HepG2 (cell line): ENCODE measurements around the gene MTO1. TPM values are rescaled to one million over a fixed set of nuclear protein-coding genes. Genes with fewer than 3 reads are reported as not detected.

Experiments used
- ARHGAP35 ChIP-seq: sonication (generic); formaldehyde crosslinking; IDR thresholded peaks from 2 replicates; pipeline ENCODE4 v1.9.0; 2022; ENCODE audit warnings: mild to moderate bottlenecking, inconsistent platforms, moderate library complexity, missing genetic modification reagents, borderline replicate concordance
- ATF5 ChIP-seq: sonication (generic); formaldehyde crosslinking; IDR thresholded peaks from 2 replicates; pipeline ENCODE4 v1.4.0; 2020; ENCODE audit warnings: mild to moderate bottlenecking, low read depth, missing genetic modification reagents
- CBX1 ChIP-seq: IDR thresholded peaks from one replicate; pipeline ENCODE4 v1.6.1; 2016; ENCODE audit warnings: antibody characterized with exemption, low read depth
- IRX3 ChIP-seq: sonication (generic); formaldehyde crosslinking; IDR thresholded peaks from 2 replicates; pipeline ENCODE4 v1.8.1; 2023; ENCODE audit warnings: mild to moderate bottlenecking, low read depth, missing genetic modification reagents, borderline replicate concordance
- KMT2B ChIP-seq: IDR thresholded peaks from 2 replicates; pipeline ENCODE4 v1.6.1; 2016; ENCODE audit warnings: missing genetic modification reagents, missing compliant biosample characterization
- NCOA1 ChIP-seq: sonication (generic); formaldehyde crosslinking; IDR thresholded peaks from 2 replicates; pipeline ENCODE4 v1.9.0; 2021; ENCODE audit warnings: missing genetic modification reagents
- PRDM15 ChIP-seq: sonication (generic); formaldehyde crosslinking; IDR thresholded peaks from 2 replicates; pipeline ENCODE4 v1.4.0; 2020; ENCODE audit warnings: missing genetic modification reagents
- RELA ChIP-seq: sonication (generic); formaldehyde crosslinking; IDR thresholded peaks from 2 replicates; pipeline ENCODE4 v1.4.0; 2020; ENCODE audit warnings: missing genetic modification reagents
- SP1 ChIP-seq, 2 experiments: fragments of 450-650 bp in 1 of 2; sonication (generic) in 1 of 2; formaldehyde crosslinking in 1 of 2; IDR thresholded peaks; 2 replicates each; pipeline versions ENCODE4 v1.4.0 to v1.6.1; 2016 to 2020; ENCODE audit warnings: missing genetic modification reagents in 1 of 2
- ZKSCAN5 ChIP-seq: sonication (generic); formaldehyde crosslinking; IDR thresholded peaks from 2 replicates; pipeline ENCODE4 v1.5.1; 2020; ENCODE audit warnings: mild to moderate bottlenecking, missing genetic modification reagents
- ZNF484 ChIP-seq: sonication (generic); formaldehyde crosslinking; IDR thresholded peaks from 2 replicates; pipeline ENCODE4 v1.5.1; 2020; ENCODE audit warnings: mild to moderate bottlenecking, low read depth, missing genetic modification reagents, borderline replicate concordance
- ZNF597 ChIP-seq: sonication (generic); formaldehyde crosslinking; IDR thresholded peaks from 2 replicates; pipeline ENCODE4 v1.5.0; 2020; ENCODE audit warnings: missing genetic modification reagents
- ZSCAN9 ChIP-seq: IDR thresholded peaks from 2 replicates; pipeline ENCODE4 v1.6.1; 2016; ENCODE audit warnings: borderline replicate concordance
- polyA plus RNA-seq, 8 experiments: library from polyadenylated mRNA; depleted of rRNA in 3 of 8; stranded (reverse) in 7 of 8; unstranded in 1 of 8; fragments of >200 nt; fragmentation: Illumina TruSeq in 4 of 8; extraction: Trizol in 4 of 8; gene quantifications; 2 replicates each; pipeline versions ENCODE4 v1.2.1 to v1.2.3, GENCODE V29; 2011 to 2016; ENCODE audit warnings: low read depth in 4 of 8, missing spikeins in 1 of 8, mixed read lengths in 1 of 8; ENCODE audit not compliant: insufficient read depth in 1 of 8
- total RNA-seq, 5 experiments: library from RNA; depleted of rRNA; stranded (reverse); fragments of >200 nt; fragmentation: Illumina TruSeq; extraction: Trizol; gene quantifications; 2 replicates each; pipeline ENCODE4 v1.2.3, GENCODE V29; 2016; ENCODE audit warnings: low read depth in 1 of 5
- TF ChIP-seq, protein P1 (sequence below): sonication (generic); formaldehyde crosslinking; IDR thresholded peaks from 2 replicates; pipeline ENCODE4 v1.5.0; 2020; ENCODE audit warnings: missing genetic modification reagents

MTO1 gene
- total and polyA plus RNA-seq, 2 of the 13 experiments (the other 11 are each of a cell fraction or from before 2014, with no cell fraction given): 21.1 to 45.3 TPM

DNA sequence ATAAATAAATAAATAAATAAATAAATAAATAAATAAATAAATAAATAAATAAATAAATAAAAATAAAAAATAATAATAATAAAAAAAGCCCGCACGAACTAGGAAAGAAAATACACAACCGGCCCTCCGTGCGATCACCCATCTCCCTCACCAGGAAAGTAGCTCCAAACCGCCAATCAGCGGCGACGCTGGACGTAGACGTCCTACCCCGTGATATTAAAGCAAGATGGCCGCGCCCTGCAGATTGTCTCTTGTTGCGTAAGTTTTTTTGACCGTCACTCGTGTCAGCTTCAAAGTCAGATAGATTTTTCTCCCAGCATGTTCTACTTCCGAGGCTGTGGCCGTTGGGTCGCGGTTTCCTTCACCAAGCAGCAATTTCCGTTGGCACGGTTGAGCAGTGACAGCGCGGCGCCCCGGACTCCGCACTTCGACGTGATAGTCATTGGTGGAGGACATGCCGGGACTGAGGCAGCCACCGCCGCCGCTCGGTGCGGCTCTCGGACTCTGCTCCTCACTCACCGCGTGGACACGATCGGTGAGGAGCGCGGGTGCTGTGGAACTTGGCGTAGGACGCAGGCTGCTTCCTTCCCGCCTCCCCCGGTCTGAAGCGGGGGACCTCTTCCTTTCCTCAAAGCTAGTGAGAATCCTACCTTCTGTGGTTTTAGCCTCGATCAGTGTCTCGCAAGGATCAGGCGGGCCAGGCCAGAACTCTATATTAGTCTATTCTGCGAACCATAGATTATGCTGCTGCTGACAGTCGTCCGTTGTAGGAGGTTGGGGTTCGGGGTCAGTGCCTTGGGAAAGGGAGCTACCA is at the start of gene MTO1 (continued):
- TF ChIP-seq ZNF597 (CRISPR knock-in tag) (no peak), SP1 (IDR thresholded peaks at IDR 0.05) (no peak), SP1 (CRISPR knock-in tag; IDR thresholded peaks at IDR 0.05) (no peak), ARHGAP35 (CRISPR knock-in tag) (no peak; the same call in 1 of the 2 replicates), ZKSCAN5 (CRISPR knock-in tag) (no peak), KMT2B (CRISPR knock-in tag) (peak; percentile 84), PRDM15 (CRISPR knock-in tag) (no peak), NCOA1 (CRISPR knock-in tag) (0 out of 2 replicates have a peak, but pooled peaks have one; percentile 55), CBX1 (no peak), ZNF484 (CRISPR knock-in tag) (no peak), IRX3 (peak; percentile 26; the same call in 1 of the 2 replicates), ZSCAN9 (no peak), RELA (CRISPR knock-in tag) (no peak; the same call in 1 of the 2 replicates), ATF5 (no peak)
- TF ChIP-seq, protein P1, sequence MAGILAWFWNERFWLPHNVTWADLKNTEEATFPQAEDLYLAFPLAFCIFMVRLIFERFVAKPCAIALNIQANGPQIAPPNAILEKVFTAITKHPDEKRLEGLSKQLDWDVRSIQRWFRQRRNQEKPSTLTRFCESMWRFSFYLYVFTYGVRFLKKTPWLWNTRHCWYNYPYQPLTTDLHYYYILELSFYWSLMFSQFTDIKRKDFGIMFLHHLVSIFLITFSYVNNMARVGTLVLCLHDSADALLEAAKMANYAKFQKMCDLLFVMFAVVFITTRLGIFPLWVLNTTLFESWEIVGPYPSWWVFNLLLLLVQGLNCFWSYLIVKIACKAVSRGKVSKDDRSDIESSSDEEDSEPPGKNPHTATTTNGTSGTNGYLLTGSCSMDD (CRISPR knock-in tag): no peak
